HCT116 (cell line): ENCODE measurements around the gene DOLPP1. TPM values are rescaled to one million over a fixed set of nuclear protein-coding genes. Genes with fewer than 3 reads are reported as not detected.

Experiments
- ATAC-seq: fragments of 200-7000 bp; cut with Tn5 transposase; 2 replicates; pipeline ENCODE4 v1.9.1; 2020; ENCODE audit warnings: mild to moderate bottlenecking, moderate library complexity
- Bru-seq: library from RNA; stranded (reverse); fragments of 400-500 nt; gene quantifications from one replicate; lab custom pipeline; 2021; lab: Mats Ljungman, UMichigan
- BruChase-seq, 2 experiments: library from RNA; stranded (reverse); fragments of 400-500 nt; gene quantifications; one replicate each; lab custom pipeline; 2021; lab: Mats Ljungman, UMichigan
- BruUV-seq: library from RNA; stranded (reverse); fragments of 400-500 nt; replicated peaks from 2 replicates; lab custom pipeline; 2021; lab: Mats Ljungman, UMichigan
- CTCF ChIA-PET: fragments of 300-600 bp; sonication (Branson Sonifier 250); formaldehyde crosslinking; loops from one replicate; lab custom pipeline; 2021; ENCODE audit warnings: antibody characterized with exemption; lab: Charles Lee
- POLR2A ChIA-PET: fragments of 300-600, 350-600 bp; sonication (Branson Sonifier 250); formaldehyde crosslinking; loops from one replicate; lab custom pipeline; 2021; ENCODE audit warnings: antibody characterized with exemption; lab: Charles Lee
- RAD21 ChIA-PET, 2 experiments: fragments of 300-600 bp; sonication (Branson Sonifier 250); formaldehyde crosslinking; loops; one replicate each; lab custom pipeline; 2023; ENCODE audit warnings: low total read pairs in 2 of 2; ENCODE audit not compliant: uncharacterized antibody in 2 of 2, unreplicated experiment in 2 of 2, low non-redundant PET in 1 of 2; lab: Charles Lee
- DNase-seq: peaks from one replicate; pipeline ENCODE4 v3.0.0-alpha.2; 2010; ENCODE audit warnings: low read depth, low spot score
- H2AFZ ChIP-seq: fragments of 200-600 bp; shearing (Covaris generic), sonication (generic); 2 replicates; pipeline ENCODE4 v1.6.1; 2017; ENCODE audit warnings: low read depth, mixed run types, mixed read lengths, antibody characterized with exemption, low read length; ENCODE audit not compliant: poor library complexity, severe bottlenecking
- H3K27ac ChIP-seq: 2 replicates; pipeline ENCODE4 v1.5.1; 2012; ENCODE audit warnings: low read depth, low read length
- H3K27me3 ChIP-seq: fragments of 200-600 bp; sonication (generic); 2 replicates; pipeline ENCODE4 v1.6.1; 2016; ENCODE audit warnings: mixed run types, low read length, mixed read lengths; ENCODE audit not compliant: insufficient read depth
- H3K36me3 ChIP-seq, 2 experiments: fragments of 200-500 bp in 1 of 2; fragments of 200-600 bp in 1 of 2; sonication (Bioruptor generic) in 1 of 2; sonication (generic) in 1 of 2; 2 replicates each; pipeline versions ENCODE4 v1.5.1 to v1.6.1; 2014 to 2016; ENCODE audit warnings: low read length in 2 of 2, inconsistent platforms in 1 of 2, mixed read lengths in 1 of 2, mixed run types in 1 of 2; ENCODE audit not compliant: insufficient read depth in 2 of 2, control insufficient read depth in 1 of 2
- H3K4me1 ChIP-seq, 2 experiments: fragments of 200-600 bp in 1 of 2; sonication (generic) in 1 of 2; 2 replicates each; pipeline versions ENCODE4 v1.5.1 to v1.6.1; 2012 to 2017; ENCODE audit warnings: low read length in 2 of 2, inconsistent platforms in 1 of 2, mild to moderate bottlenecking in 1 of 2, mixed read lengths in 1 of 2, mixed run types in 1 of 2, moderate library complexity in 1 of 2; ENCODE audit not compliant: insufficient read depth in 2 of 2, control insufficient read depth in 1 of 2
- H3K4me2 ChIP-seq: fragments of 200-600 bp; sonication (generic); 2 replicates; pipeline ENCODE4 v1.6.1; 2017; ENCODE audit warnings: mixed run types, low read length, mixed read lengths
- H3K4me3 ChIP-seq, 2 experiments: fragments of 200-600 bp in 1 of 2; sonication (generic) in 1 of 2; replicated peaks in 1 of 2; 2 replicates each; pipeline ENCODE4 v1.5.1; 2011 to 2016; ENCODE audit warnings: low read length in 2 of 2, control low read depth in 1 of 2, low read depth in 1 of 2, mild to moderate bottlenecking in 1 of 2, mixed read lengths in 1 of 2, mixed run types in 1 of 2
- H3K79me2 ChIP-seq: fragments of 200-600 bp; sonication (generic); 2 replicates; pipeline ENCODE4 v1.6.1; 2017; ENCODE audit warnings: mild to moderate bottlenecking, mixed run types, low read length, moderate library complexity, mixed read lengths; ENCODE audit not compliant: insufficient read depth
- H3K9ac ChIP-seq: fragments of 200-600 bp; sonication (generic); 2 replicates; pipeline ENCODE4 v1.6.1; 2016; ENCODE audit warnings: low read length, mixed read lengths
- H3K9me2 ChIP-seq: fragments of 200-600 bp; sonication (generic), shearing (Covaris generic); 2 replicates; pipeline ENCODE4 v1.6.1; 2017; ENCODE audit warnings: mixed run types, mild to moderate bottlenecking, moderate library complexity; ENCODE audit not compliant: insufficient read depth
- H3K9me3 ChIP-seq, 2 experiments: fragments of 200-500 bp in 1 of 2; fragments of 200-600 bp in 1 of 2; sonication (Bioruptor generic) in 1 of 2; sonication (generic) in 1 of 2; 2 replicates each; pipeline ENCODE4 v1.6.1; 2014 to 2017; ENCODE audit warnings: low read length in 2 of 2, mixed read lengths in 2 of 2, inconsistent platforms in 1 of 2, low read depth in 1 of 2, mild to moderate bottlenecking in 1 of 2, mixed run types in 1 of 2, moderate library complexity in 1 of 2; ENCODE audit not compliant: control insufficient read depth in 1 of 2, insufficient read depth in 1 of 2
- H4K20me1 ChIP-seq: fragments of 200-600 bp; sonication (generic), shearing (Covaris generic); 2 replicates; pipeline ENCODE4 v1.6.1; 2017; ENCODE audit warnings: mixed run types, mild to moderate bottlenecking, moderate library complexity; ENCODE audit not compliant: insufficient read depth
- POLR2A ChIP-seq: IDR thresholded peaks from 2 replicates; pipeline ENCODE4 v1.7.0; 2011; ENCODE audit warnings: borderline replicate concordance; ENCODE audit not compliant: insufficient read depth, insufficient read length; ENCODE audit errors: extremely low read depth
- POLR2AphosphoS5 ChIP-seq: IDR thresholded peaks from 2 replicates; pipeline ENCODE4 v1.6.1; 2011; ENCODE audit warnings: mild to moderate bottlenecking, low read depth, low read length, moderate library complexity
- SRF ChIP-seq: IDR thresholded peaks from 2 replicates; pipeline ENCODE4 v1.6.1; 2012; ENCODE audit warnings: low read depth
- TCF7L2 ChIP-seq: IDR thresholded peaks from 2 replicates; pipeline ENCODE4 v1.7.0; 2011; ENCODE audit warnings: borderline replicate concordance, inconsistent platforms; ENCODE audit not compliant: insufficient read depth, insufficient read length; ENCODE audit errors: extremely low read depth
- YY1 ChIP-seq: IDR thresholded peaks from 2 replicates; pipeline ENCODE4 v1.6.1; 2011; ENCODE audit warnings: low read length, low read depth, moderate library complexity, mild to moderate bottlenecking; ENCODE audit not compliant: insufficient replicate concordance; ENCODE audit errors: extremely low read depth
- ZNF274 ChIP-seq: fragments of 200-500 bp; sonication (Bioruptor generic); IDR thresholded peaks from 2 replicates; pipeline ENCODE4 v1.6.1; 2014; ENCODE audit warnings: mild to moderate bottlenecking, low read depth, low read length, inconsistent platforms
- intact Hi-C: fragments of 100-400 bp; cut with micrococcal nuclease; formaldehyde crosslinking; loops from 2 replicates; pipeline ENCODE4 v1.10.0; 2022
- long read RNA-seq: library from polyadenylated mRNA; unstranded; transcript quantifications from one replicate; pipeline ENCODE4 v2.0.0, GENCODE V29; 2021; ENCODE audit not compliant: unreplicated experiment
- polyA plus RNA-seq: library from polyadenylated mRNA; unstranded; fragments of >200 nt; gene quantifications from 2 replicates; pipeline ENCODE4 v1.2.1, GENCODE V29; 2012; ENCODE audit warnings: missing spikeins
- total RNA-seq: library from RNA; stranded (reverse); gene quantifications from one replicate; pipeline ENCODE4 v1.2.1, GENCODE V29; 2021; ENCODE audit not compliant: unreplicated experiment

Gene DOLPP1, protein sequence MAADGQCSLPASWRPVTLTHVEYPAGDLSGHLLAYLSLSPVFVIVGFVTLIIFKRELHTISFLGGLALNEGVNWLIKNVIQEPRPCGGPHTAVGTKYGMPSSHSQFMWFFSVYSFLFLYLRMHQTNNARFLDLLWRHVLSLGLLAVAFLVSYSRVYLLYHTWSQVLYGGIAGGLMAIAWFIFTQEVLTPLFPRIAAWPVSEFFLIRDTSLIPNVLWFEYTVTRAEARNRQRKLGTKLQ
- total RNA-seq, result 17.4 TPM
- polyA plus RNA-seq, result 12.6 and 13.4 TPM in 2 replicates
- Bru-seq, nascent RNA, result percentile 56 among the genes with signal in this experiment
- BruChase-seq, experiment 1, labeled RNA remaining after a 6-hour chase, result percentile 68 among the genes with signal in this experiment
- BruChase-seq, experiment 2, labeled RNA remaining after a 2-hour chase, result percentile 78 among the genes with signal in this experiment
- long read RNA-seq, transcript DOLPP1-202 (8 exons, 2,177 nt), result major isoform, 33 of 49 reads
- long read RNA-seq, partial matches to known transcripts, result 6 of 49 reads
- long read RNA-seq, other reads (novel, unspliced or antisense), result 5 of 49 reads

DNA sequence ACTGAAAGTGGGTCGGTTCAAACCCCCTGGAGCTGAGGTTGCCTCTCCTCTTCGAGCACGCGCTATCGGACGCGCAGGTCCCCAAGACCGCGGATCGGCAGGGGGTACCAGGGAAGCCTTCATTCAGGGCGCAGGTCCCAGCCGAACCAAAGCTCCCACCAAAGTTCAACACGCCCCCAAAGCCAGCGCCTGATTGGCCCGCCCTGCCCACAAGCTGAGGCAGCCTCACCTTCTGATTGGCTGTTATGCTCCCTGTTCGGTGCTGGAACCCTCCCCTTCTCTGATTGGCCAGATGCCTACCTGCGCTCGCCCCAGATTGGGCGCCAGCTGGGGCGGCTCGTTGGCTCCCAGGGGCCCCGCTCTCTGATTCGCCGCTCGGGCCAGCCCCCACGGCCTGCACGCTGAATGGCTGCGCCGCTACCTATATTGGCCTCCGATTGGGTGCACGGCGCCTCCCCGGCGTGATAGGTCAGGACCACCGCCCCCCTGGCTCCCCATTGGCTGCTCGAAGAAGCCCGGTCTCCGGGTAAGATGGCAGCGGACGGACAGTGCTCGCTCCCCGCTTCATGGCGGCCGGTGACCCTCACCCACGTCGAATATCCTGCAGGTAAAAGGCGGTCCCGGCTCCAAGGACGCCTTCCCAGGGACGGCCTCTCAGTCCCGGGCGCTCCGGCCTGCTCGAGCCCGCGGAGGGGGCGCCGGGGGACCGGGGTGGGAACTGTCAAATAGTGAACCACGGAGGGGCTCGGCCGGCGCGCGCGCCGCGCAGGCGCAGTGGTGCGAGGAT, at the start of gene DOLPP1:
DOLPP1 (plus strand) TSS at position 511 of the 787 bp plus-strand sequence; CDS start at position 532, 21 bp downstream.
- BruUV-seq, result no TSS peak
- Histone ChIP-seq H3K9me3 (no peaks in the 10 kb centered on the region), H3K4me2 (peak within 1 kb of the TSS; percentile 94), H3K9me2 (no peaks in the 10 kb centered on the region), H3K9ac (peak within 1 kb of the TSS; percentile 87), H3K36me3 (peaks cover 1 to 4% of the 10 kb centered on the region in 2 experiments; a peak in 1 of 4 replicates), H3K27ac (peak within 1 kb of the TSS; percentile 69), H3K27me3 (no peaks in the 10 kb centered on the region), H3K4me1 (peaks cover 11 to 17% of the 10 kb centered on the region in 2 experiments), H3K4me3 (peak within 1 kb of the TSS; percentile 93 to 95), H4K20me1 (no peaks in the 10 kb centered on the region), H3K79me2 (peaks cover 31% of the 10 kb centered on the region), H2AFZ (no peak within 1 kb of the TSS)
- intact Hi-C loops, result loop anchor here (2.0 kb wide), 1 partner anchor 52 kb away; the partner anchor contains the start of gene SH3GLB2
- peak; percentile 96 for DNase-seq
- TF ChIP-seq ZNF274 (no peak), POLR2A (peak; percentile 29), TCF7L2 (peak; percentile 91), YY1 (peak; percentile 92), SRF (no peak), POLR2AphosphoS5 (peak; percentile 58)
- CTCF ChIA-PET, result interaction anchor here (1.1 to 2.3 kb wide), 4 partner anchors 51 to 543 kb away, joined by 3 to 11 read pairs (median 6); partner anchors contain the start of gene SH3GLB2
- RAD21 ChIA-PET, result interaction anchor here in 1 of 2 experiments (1.0 kb wide), 1 partner anchor 59 kb away, joined by 4 read pairs; no protein-coding TSS in a partner anchor
- ATAC-seq, result peak; percentile 96
- POLR2A ChIA-PET, result interaction anchor here (0.9 to 1.8 kb wide), 5 partner anchors 10 to 97 kb away, joined by 3 to 5 read pairs (median 4); partner anchors contain the start of genes CRAT, IER5L, MIGA2 and PTPA
